ENCODE data around the gene IL17RD.
A peak's percentile ranks its signal among the peaks of the same experiment; 100 is the strongest.
"Not testable (repeated sequence)": the region's sequence is repeated elsewhere in the genome, so short reads cannot be mapped to it uniquely, and the experiment has no call there.

Gene IL17RD

DNA sequence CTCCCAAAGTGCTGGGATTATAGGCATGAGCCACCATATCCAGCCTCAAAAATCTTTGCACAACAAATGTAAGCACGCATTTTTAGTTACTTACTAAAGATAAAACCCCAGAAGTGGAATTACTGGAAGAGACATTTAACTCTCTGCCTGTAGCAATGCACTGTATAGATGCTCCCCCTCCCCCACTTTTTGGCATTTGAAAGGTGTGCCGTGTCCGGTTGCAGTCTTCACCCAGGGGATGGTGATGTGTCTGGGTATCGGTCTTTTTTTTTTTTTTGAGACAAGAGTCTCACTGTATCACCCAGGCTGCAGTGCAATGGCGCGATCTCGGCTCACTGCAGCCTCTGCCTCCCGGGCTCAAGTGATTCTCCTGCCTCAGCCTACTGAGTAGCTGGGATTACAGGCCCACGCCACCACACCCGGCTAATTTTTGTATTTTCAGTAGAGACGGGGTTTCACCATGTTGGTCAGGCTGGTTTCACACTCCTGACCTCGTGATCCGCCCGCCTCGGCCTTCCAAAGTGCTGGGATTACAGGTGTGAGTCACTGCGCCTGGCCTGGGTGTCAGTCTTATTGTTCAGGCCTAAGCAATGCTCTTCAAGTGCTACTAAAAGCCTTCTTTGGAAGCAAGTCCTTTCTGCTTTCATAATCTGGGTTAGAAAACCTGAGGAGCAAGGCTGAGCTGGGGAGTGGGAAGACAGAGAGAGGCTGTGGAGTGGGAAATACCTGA lies 81.7 kb downstream of the IL17RD start:
- not testable (repeated sequence) for H3K27me3 ChIP-seq (replicated peaks in 2 of 5; ENCODE audit: control insufficient read depth in 4 of 5, insufficient read depth in 5 of 5, low read length in 4 of 5); DNase-seq; H3K27ac ChIP-seq (ENCODE audit: insufficient read depth in 1 of 2, low read depth in 1 of 2, low read length in 2 of 2, poor library complexity in 1 of 2, severe bottlenecking in 2 of 2); H3K36me3 ChIP-seq (ENCODE audit: control insufficient read depth in 4 of 4, insufficient read depth in 4 of 4, low read length in 3 of 4); H3K9me3 ChIP-seq (ENCODE audit: control extremely low read depth in 1 of 5, control insufficient read depth in 4 of 5, insufficient read depth in 2 of 5, low read depth in 1 of 5, low read length in 4 of 5); H3K4me3 ChIP-seq (ENCODE audit: control insufficient read depth in 1 of 7, extremely low read depth in 1 of 7, insufficient read depth in 4 of 7, low read depth in 2 of 7, low read length in 6 of 7)
- CTCF ChIA-PET = interaction anchor here (1.0 to 1.9 kb wide), 4 partner anchors 8 to 91 kb away, joined by 3 to 5 read pairs (median 4); no protein-coding TSS in a partner anchor
- 98% methylated on average over 14 of the region's 16 CpGs for WGBS (ENCODE audit: insufficient coverage)
- H3K4me1 ChIP-seq (ENCODE audit: control extremely low read depth in 1 of 4, control insufficient read depth in 4 of 4, insufficient read depth in 4 of 4, low read length in 3 of 4) = peaks cover 0 to 23% (median 9%) of the 10 kb centered on the region in 4 experiments
- POLR2A ChIA-PET = interaction anchor here (0.6 kb wide), 1 partner anchor 9 kb away, joined by 3 read pairs; no protein-coding TSS in a partner anchor

DNA sequence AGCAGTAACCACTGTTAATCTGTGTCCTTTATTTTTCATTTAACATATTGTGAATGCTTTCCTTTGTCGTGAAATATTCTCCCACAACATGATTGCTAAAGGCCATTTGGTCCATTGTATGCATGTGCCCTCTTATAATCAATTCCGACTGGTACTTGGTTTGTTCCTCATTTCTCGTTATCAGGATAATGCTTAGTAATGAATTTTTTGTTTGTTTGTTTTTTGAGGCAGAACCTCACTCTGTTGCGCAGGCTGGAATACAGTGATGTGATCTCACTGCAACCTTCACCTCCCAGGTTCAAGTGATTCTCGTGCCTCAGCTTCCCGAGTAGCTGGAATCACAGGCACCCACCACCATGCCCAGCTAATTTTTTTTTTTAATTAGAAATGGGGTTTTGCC lies 82.7 kb downstream of the IL17RD start:
- no peak overlapping the region for H3K4me3 ChIP-seq (ENCODE audit: control insufficient read depth in 1 of 7, extremely low read depth in 1 of 7, insufficient read depth in 4 of 7, low read depth in 2 of 7, low read length in 6 of 7)
- CTCF ChIA-PET = interaction anchor here (1.0 to 2.4 kb wide), 3 partner anchors 12 to 90 kb away, joined by 3 to 7 read pairs (median 5); no protein-coding TSS in a partner anchor
- POLR2A ChIA-PET = interaction anchor here (0.6 kb wide), 1 partner anchor 12 kb away, joined by 6 read pairs; no protein-coding TSS in a partner anchor
- peaks cover 0 to 4% (median 0%) of the 10 kb centered on the region in 5 experiments for H3K27me3 ChIP-seq (replicated peaks in 2 of 5; ENCODE audit: control insufficient read depth in 4 of 5, insufficient read depth in 5 of 5, low read length in 4 of 5)
- no peak overlapping the region for H3K27ac ChIP-seq (ENCODE audit: insufficient read depth in 1 of 2, low read depth in 1 of 2, low read length in 2 of 2, poor library complexity in 1 of 2, severe bottlenecking in 2 of 2)
- peaks cover 0 to 32% (median 16%) of the 10 kb centered on the region in 4 experiments for H3K4me1 ChIP-seq (ENCODE audit: control extremely low read depth in 1 of 4, control insufficient read depth in 4 of 4, insufficient read depth in 4 of 4, low read length in 3 of 4)
- no peak for DNase-seq
- H3K9me3 ChIP-seq (ENCODE audit: control extremely low read depth in 1 of 5, control insufficient read depth in 4 of 5, insufficient read depth in 2 of 5, low read depth in 1 of 5, low read length in 4 of 5) = no peaks in the 10 kb centered on the region
- 100% methylated on average over 2 of the region's 6 CpGs for WGBS (ENCODE audit: insufficient coverage)
- H3K36me3 ChIP-seq (ENCODE audit: control insufficient read depth in 4 of 4, insufficient read depth in 4 of 4, low read length in 3 of 4) = no peaks in the 10 kb centered on the region

DNA sequence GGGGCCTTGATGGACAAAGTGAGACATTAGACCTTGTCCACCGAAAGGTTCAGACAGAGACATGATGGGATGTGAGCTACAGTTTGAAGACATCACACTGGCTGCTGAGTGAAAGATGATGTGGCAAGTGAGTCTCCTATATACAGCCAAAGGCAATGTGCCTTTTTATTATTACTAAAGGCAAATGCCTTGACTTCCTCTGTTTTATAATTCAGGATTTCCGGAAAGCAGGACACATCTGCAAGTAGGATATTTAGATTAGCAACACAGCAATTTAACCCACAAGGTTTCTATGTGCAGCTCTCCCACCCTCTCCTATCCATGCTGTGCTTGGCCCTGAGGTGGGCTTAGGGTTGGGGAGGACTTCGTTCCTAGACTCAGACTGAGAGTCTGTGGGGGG lies 84.0 kb downstream of the IL17RD start:
- peaks cover 0 to 4% (median 0%) of the 10 kb centered on the region in 5 experiments for H3K27me3 ChIP-seq (replicated peaks in 2 of 5; ENCODE audit: control insufficient read depth in 4 of 5, insufficient read depth in 5 of 5, low read length in 4 of 5)
- DNase-seq = no peak
- POLR2A ChIA-PET = no interaction called here
- peaks cover 0 to 35% (median 16%) of the 10 kb centered on the region in 4 experiments for H3K4me1 ChIP-seq (ENCODE audit: control extremely low read depth in 1 of 4, control insufficient read depth in 4 of 4, insufficient read depth in 4 of 4, low read length in 3 of 4)
- no peaks in the 10 kb centered on the region for H3K9me3 ChIP-seq (ENCODE audit: control extremely low read depth in 1 of 5, control insufficient read depth in 4 of 5, insufficient read depth in 2 of 5, low read depth in 1 of 5, low read length in 4 of 5)
- H3K27ac ChIP-seq (ENCODE audit: insufficient read depth in 1 of 2, low read depth in 1 of 2, low read length in 2 of 2, poor library complexity in 1 of 2, severe bottlenecking in 2 of 2) = no peak overlapping the region
- no peak overlapping the region for H3K4me3 ChIP-seq (ENCODE audit: control insufficient read depth in 1 of 7, extremely low read depth in 1 of 7, insufficient read depth in 4 of 7, low read depth in 2 of 7, low read length in 6 of 7)
- CTCF ChIA-PET = interaction anchor here (1.2 to 2.4 kb wide), 6 partner anchors 13 to 86 kb away, joined by 3 to 7 read pairs (median 4); no protein-coding TSS in a partner anchor
- no peaks in the 10 kb centered on the region for H3K36me3 ChIP-seq (ENCODE audit: control insufficient read depth in 4 of 4, insufficient read depth in 4 of 4, low read length in 3 of 4)
- 100% methylated on average over 1 of the region's 3 CpGs for WGBS (ENCODE audit: insufficient coverage)

DNA sequence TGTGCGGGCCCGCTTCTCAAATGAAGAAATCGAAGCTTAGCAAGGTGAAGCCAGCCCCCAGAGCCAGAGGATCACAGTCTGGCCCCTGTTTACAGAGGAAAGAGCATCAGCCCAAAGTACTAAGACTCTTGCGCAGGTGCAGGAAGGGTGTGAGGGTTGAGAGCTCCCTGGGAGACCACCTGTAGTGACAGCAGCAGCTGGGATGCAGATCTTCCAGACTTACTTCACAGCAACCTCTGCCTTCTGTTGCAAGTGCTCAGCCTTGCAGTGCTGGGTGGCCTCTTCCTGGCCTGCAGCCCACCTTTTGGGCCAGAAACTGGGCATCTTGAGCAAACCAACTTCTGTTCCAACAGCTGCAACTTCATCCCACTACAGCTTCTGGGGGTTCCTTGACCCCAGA lies 85.0 kb downstream of the IL17RD start:
- Histone ChIP-seq H3K36me3 (ENCODE audit: control insufficient read depth in 4 of 4, insufficient read depth in 4 of 4, low read length in 3 of 4) (no peaks in the 10 kb centered on the region), H3K4me3 (ENCODE audit: control insufficient read depth in 1 of 7, extremely low read depth in 1 of 7, insufficient read depth in 4 of 7, low read depth in 2 of 7, low read length in 6 of 7) (no peak overlapping the region), H3K27ac (ENCODE audit: insufficient read depth in 1 of 2, low read depth in 1 of 2, low read length in 2 of 2, poor library complexity in 1 of 2, severe bottlenecking in 2 of 2) (no peak overlapping the region), H3K4me1 (ENCODE audit: control extremely low read depth in 1 of 4, control insufficient read depth in 4 of 4, insufficient read depth in 4 of 4, low read length in 3 of 4) (peaks cover 0 to 35% (median 16%) of the 10 kb centered on the region in 4 experiments), H3K9me3 (ENCODE audit: control extremely low read depth in 1 of 5, control insufficient read depth in 4 of 5, insufficient read depth in 2 of 5, low read depth in 1 of 5, low read length in 4 of 5) (no peaks in the 10 kb centered on the region), H3K27me3 (replicated peaks in 2 of 5; ENCODE audit: control insufficient read depth in 4 of 5, insufficient read depth in 5 of 5, low read length in 4 of 5) (peaks cover 0 to 4% (median 0%) of the 10 kb centered on the region in 5 experiments)
- ChIA-PET POLR2A (no interaction called here), CTCF (interaction anchor here (1.0 to 1.6 kb wide), 4 partner anchors 19 to 89 kb away, joined by 3 to 7 read pairs (median 3); no protein-coding TSS in a partner anchor)
- WGBS (ENCODE audit: insufficient coverage) = 96% methylated on average over 4 of the region's 4 CpGs
- no peak for DNase-seq

DNA sequence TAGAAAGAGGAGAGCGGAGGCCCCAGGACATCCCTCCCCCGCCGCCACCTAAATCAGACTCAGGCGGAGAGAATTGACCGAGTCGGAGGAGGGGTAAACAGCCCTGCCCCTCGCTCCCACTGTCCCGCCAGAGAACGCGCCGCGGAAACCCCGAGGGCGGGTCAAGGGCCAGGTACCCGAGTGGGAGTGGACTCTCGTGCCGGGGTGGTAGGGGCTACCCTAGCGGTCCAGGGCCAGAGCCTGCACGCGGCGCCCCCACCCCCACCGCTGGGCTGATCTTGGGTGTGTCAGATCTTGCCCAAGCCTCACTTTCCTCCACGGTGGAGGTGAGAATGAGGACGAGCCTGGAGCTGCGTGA lies 85.7 kb downstream of the IL17RD start:
- H3K4me1 ChIP-seq (ENCODE audit: control extremely low read depth in 1 of 4, control insufficient read depth in 4 of 4, insufficient read depth in 4 of 4, low read length in 3 of 4) = peaks cover 0 to 35% (median 16%) of the 10 kb centered on the region in 4 experiments
- no peaks in the 10 kb centered on the region for H3K9me3 ChIP-seq (ENCODE audit: control extremely low read depth in 1 of 5, control insufficient read depth in 4 of 5, insufficient read depth in 2 of 5, low read depth in 1 of 5, low read length in 4 of 5)
- no peak overlapping the region for H3K27ac ChIP-seq (ENCODE audit: insufficient read depth in 1 of 2, low read depth in 1 of 2, low read length in 2 of 2, poor library complexity in 1 of 2, severe bottlenecking in 2 of 2)
- POLR2A ChIA-PET = interaction anchor here (1.6 kb wide), 1 partner anchor 10 kb away, joined by 13 read pairs; no protein-coding TSS in a partner anchor
- 5% methylated on average over 21 of the region's 25 CpGs for WGBS (ENCODE audit: insufficient coverage)
- peaks cover 0 to 4% (median 0%) of the 10 kb centered on the region in 5 experiments for H3K27me3 ChIP-seq (replicated peaks in 2 of 5; ENCODE audit: control insufficient read depth in 4 of 5, insufficient read depth in 5 of 5, low read length in 4 of 5)
- no peak for DNase-seq
- CTCF ChIA-PET = interaction anchor here (0.9 to 1.8 kb wide), 4 partner anchors 20 to 84 kb away, joined by 3 to 5 read pairs (median 3); partner anchors contain the start of gene SPATA12
- H3K4me3 ChIP-seq (ENCODE audit: control insufficient read depth in 1 of 7, extremely low read depth in 1 of 7, insufficient read depth in 4 of 7, low read depth in 2 of 7, low read length in 6 of 7) = peak overlapping the region in 5 of 7 experiments; percentile 4 to 88 (median 74)
- peaks cover 0 to 6% (median 0%) of the 10 kb centered on the region in 4 experiments for H3K36me3 ChIP-seq (ENCODE audit: control insufficient read depth in 4 of 4, insufficient read depth in 4 of 4, low read length in 3 of 4)

DNA sequence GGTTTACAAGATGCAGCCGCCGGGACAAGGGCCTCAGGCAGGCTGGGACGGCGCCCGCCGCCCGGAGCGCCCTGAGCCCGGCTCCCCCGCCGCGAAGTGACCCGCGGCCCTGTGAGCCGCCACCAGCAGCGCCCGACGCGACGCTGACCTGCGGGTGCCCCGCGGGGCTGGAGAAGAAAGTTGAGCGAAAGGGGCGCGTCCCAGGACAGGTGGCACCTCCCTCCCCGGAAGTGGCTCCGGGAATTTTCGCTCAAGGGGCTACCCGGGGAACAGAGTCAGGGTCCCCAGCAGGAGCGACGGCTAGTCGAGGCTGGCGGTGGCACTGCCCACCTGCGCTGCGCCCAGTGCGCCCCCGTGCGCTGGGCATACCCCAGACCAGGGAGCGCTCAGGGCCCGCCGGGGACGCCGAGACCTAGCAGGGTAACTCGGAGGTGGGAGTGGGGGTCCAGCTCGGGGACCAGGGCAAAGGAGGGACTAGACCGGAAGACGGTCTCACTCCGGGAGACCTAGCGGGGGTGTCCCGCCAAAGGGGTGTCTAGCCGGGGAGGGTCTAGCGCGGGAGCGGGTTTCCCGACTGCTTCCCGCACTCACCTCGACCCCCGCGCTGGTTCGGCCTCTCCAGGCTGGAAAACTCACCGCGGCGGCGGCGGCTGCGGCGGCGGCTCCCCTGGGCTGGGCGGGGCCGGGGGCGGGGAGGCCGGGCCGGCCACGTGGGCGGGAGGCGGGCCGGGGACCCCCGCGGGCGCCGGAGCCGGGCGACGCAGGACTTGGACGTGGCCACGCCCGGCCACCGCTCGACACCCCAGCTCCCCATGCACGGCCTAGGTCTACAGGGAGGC lies 86.3 kb downstream of the IL17RD start:
- CTCF ChIA-PET = interaction anchor here (0.5 to 2.0 kb wide), 12 partner anchors 11 to 89 kb away, joined by 3 to 14 read pairs (median 3); partner anchors contain the start of gene SPATA12
- no peak overlapping the region for H3K27ac ChIP-seq (ENCODE audit: insufficient read depth in 1 of 2, low read depth in 1 of 2, low read length in 2 of 2, poor library complexity in 1 of 2, severe bottlenecking in 2 of 2)

More for the DNA sequence above, 86.3 kb downstream of the IL17RD start:
- Histone ChIP-seq H3K4me3 (ENCODE audit: control insufficient read depth in 1 of 7, extremely low read depth in 1 of 7, insufficient read depth in 4 of 7, low read depth in 2 of 7, low read length in 6 of 7) (peak overlapping the region; percentile 56 to 88 (median 74)), H3K4me1 (ENCODE audit: control extremely low read depth in 1 of 4, control insufficient read depth in 4 of 4, insufficient read depth in 4 of 4, low read length in 3 of 4) (peaks cover 0 to 35% (median 16%) of the 10 kb centered on the region in 4 experiments), H3K9me3 (ENCODE audit: control extremely low read depth in 1 of 5, control insufficient read depth in 4 of 5, insufficient read depth in 2 of 5, low read depth in 1 of 5, low read length in 4 of 5) (no peaks in the 10 kb centered on the region), H3K27me3 (replicated peaks in 2 of 5; ENCODE audit: control insufficient read depth in 4 of 5, insufficient read depth in 5 of 5, low read length in 4 of 5) (peaks cover 0 to 4% (median 0%) of the 10 kb centered on the region in 5 experiments), H3K36me3 (ENCODE audit: control insufficient read depth in 4 of 4, insufficient read depth in 4 of 4, low read length in 3 of 4) (peaks cover 0 to 7% (median 0%) of the 10 kb centered on the region in 4 experiments)
- 0% methylated on average over 86 of the region's 91 CpGs for WGBS (ENCODE audit: insufficient coverage)
- POLR2A ChIA-PET = interaction anchor here (1.6 kb wide), 1 partner anchor 10 kb away, joined by 13 read pairs; no protein-coding TSS in a partner anchor
- peak in 2 of 3 donors; percentile 35 to 56 for DNase-seq
